Measurements from ENCODE around the gene CNFN.

DNA sequence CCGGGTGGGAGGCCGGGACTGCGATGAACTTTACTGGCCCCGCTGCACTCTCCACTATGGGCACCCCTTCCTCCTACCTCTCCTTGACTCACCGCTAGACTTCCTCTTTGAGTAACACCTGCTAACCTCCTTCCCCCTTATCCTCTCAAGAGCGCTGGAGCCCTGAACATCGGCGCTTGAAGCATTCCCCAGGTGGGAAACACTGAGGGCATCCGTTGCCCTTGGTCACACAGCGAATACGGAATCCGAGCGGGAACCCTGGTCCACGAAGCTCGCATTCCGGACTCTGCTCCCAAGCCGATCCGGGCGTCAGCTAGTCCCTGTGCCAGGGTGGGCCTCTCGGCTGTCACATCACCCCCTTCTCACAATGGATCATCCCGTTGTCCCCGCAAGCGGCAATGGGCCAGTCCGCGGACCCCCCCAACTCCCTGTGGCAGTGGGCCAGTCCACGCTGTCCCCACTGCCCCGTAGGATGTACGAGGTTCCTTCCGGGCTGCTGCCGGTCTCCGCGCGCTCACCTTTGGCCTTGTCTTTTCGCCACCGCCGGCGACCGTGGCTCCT is 32.9 kb upstream of the CNFN start:
- no peak for TF ChIP-seq POLR2A (IDR thresholded peaks at IDR 0.05)
- TF ChIP-seq, protein P1, sequence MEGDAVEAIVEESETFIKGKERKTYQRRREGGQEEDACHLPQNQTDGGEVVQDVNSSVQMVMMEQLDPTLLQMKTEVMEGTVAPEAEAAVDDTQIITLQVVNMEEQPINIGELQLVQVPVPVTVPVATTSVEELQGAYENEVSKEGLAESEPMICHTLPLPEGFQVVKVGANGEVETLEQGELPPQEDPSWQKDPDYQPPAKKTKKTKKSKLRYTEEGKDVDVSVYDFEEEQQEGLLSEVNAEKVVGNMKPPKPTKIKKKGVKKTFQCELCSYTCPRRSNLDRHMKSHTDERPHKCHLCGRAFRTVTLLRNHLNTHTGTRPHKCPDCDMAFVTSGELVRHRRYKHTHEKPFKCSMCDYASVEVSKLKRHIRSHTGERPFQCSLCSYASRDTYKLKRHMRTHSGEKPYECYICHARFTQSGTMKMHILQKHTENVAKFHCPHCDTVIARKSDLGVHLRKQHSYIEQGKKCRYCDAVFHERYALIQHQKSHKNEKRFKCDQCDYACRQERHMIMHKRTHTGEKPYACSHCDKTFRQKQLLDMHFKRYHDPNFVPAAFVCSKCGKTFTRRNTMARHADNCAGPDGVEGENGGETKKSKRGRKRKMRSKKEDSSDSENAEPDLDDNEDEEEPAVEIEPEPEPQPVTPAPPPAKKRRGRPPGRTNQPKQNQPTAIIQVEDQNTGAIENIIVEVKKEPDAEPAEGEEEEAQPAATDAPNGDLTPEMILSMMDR (IDR thresholded peaks at IDR 0.05) = no peak
